ENCODE results near the gene BTNL3. TPM values are rescaled to one million over a fixed set of nuclear protein-coding genes. Genes with fewer than 3 reads are reported as not detected.

The BTNL3 gene
- total and polyA plus RNA-seq, 12 donors: 0.03 to 0.17 TPM; not detected in 10

DNA sequence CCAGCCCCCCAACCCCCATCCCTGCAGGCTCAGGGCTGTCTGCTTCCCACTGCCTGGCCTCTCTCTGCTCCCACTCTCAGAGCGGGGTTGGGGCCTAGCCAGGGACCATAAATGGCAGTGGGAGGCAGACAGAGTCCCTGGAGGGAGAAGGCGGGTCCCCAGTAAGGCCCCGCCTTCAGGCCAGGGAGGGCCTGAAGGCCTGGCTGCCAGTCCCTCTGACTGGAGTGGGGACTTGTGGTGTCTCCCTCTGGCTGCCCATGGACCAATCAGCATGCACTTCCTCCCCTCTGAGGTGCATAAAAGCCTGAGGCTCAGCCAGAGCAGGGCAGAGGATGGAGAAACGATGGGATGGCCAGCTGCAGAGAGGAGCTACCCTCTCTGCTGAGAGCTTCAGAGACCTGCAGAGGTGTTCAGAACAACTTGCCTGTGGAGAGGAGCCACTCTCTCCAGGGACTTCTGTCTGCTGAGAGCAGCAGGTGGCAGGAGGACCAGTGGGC is 48.8 kb downstream of the BTNL3 start:
- peak; percentile 40 for DNase-seq
- TF ChIP-seq, protein P1, sequence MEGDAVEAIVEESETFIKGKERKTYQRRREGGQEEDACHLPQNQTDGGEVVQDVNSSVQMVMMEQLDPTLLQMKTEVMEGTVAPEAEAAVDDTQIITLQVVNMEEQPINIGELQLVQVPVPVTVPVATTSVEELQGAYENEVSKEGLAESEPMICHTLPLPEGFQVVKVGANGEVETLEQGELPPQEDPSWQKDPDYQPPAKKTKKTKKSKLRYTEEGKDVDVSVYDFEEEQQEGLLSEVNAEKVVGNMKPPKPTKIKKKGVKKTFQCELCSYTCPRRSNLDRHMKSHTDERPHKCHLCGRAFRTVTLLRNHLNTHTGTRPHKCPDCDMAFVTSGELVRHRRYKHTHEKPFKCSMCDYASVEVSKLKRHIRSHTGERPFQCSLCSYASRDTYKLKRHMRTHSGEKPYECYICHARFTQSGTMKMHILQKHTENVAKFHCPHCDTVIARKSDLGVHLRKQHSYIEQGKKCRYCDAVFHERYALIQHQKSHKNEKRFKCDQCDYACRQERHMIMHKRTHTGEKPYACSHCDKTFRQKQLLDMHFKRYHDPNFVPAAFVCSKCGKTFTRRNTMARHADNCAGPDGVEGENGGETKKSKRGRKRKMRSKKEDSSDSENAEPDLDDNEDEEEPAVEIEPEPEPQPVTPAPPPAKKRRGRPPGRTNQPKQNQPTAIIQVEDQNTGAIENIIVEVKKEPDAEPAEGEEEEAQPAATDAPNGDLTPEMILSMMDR (IDR thresholded peaks at IDR 0.05): peak in 2 of 9 donors; percentile 14 to 16
- Histone ChIP-seq H3K36me3 (no peaks in the 10 kb centered on the region), H3K27ac (peak overlapping the region in 4 of 10 donors; percentile 39 to 92 (median 63)), H3K9me3 (peaks cover 0 to 7% (median 0%) of the 10 kb centered on the region in 11 donors), H3K4me1 (peaks cover 0 to 27% (median 0%) of the 10 kb centered on the region in 9 donors), H3K27me3 (peaks cover 0 to 44% (median 4%) of the 10 kb centered on the region in 7 donors), H3K4me3 (peak overlapping the region in 2 of 10 donors; percentile 14 to 37)
- 72% methylated on average over 4 of the region's 4 CpGs for WGBS, 2 donors
- peak; percentile 46 to 82 (median 78) for ATAC-seq
- intact Hi-C loops (cut with DNase I): loop anchor here in 1 of 10 donors (5.0 kb wide), 1 partner anchor 165 kb away; no protein-coding TSS in a partner anchor

DNA sequence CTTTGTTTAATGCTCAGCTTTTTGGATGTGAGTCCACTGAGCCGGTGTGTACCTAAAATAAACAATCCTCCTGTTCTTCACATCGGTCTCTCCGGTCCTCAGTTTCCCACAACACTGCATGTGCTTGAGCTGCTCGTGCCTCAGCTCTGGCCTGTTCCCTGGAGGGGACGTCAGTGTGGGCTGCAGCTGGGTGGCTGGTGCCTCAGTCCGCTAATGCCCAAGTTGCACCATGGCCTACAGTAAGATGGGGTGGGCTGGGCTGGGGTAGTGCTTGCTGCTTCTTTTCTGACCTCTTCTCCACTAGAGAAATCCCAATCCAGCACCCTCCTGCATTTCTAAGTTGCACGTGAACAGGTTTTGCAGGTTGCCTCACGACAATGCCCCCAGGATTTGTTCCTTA is 50.8 kb downstream of the BTNL3 start:
- H3K36me3 ChIP-seq: no peaks in the 10 kb centered on the region
- WGBS, 2 donors: 49 to 56% methylated on average over 8 of the region's 8 CpGs
- no peaks in the 10 kb centered on the region for H3K9me3 ChIP-seq
- ATAC-seq (no peak), DNase-seq (no peak)
- peak overlapping the region in 9 of 10 donors; percentile 40 to 62 (median 50) for H3K4me3 ChIP-seq
- TF ChIP-seq, protein P1 (IDR thresholded peaks at IDR 0.05): no peak
- peaks cover 0 to 43% (median 15%) of the 10 kb centered on the region in 7 donors for H3K27me3 ChIP-seq
- intact Hi-C loops (cut with DNase I): loop anchor here in 1 of 10 donors (5.0 kb wide), 1 partner anchor 167 kb away; no protein-coding TSS in a partner anchor
- H3K4me1 ChIP-seq: peaks cover 0 to 37% (median 0%) of the 10 kb centered on the region in 9 donors
- H3K27ac ChIP-seq: peak overlapping the region; percentile 63 to 92 (median 81)

DNA sequence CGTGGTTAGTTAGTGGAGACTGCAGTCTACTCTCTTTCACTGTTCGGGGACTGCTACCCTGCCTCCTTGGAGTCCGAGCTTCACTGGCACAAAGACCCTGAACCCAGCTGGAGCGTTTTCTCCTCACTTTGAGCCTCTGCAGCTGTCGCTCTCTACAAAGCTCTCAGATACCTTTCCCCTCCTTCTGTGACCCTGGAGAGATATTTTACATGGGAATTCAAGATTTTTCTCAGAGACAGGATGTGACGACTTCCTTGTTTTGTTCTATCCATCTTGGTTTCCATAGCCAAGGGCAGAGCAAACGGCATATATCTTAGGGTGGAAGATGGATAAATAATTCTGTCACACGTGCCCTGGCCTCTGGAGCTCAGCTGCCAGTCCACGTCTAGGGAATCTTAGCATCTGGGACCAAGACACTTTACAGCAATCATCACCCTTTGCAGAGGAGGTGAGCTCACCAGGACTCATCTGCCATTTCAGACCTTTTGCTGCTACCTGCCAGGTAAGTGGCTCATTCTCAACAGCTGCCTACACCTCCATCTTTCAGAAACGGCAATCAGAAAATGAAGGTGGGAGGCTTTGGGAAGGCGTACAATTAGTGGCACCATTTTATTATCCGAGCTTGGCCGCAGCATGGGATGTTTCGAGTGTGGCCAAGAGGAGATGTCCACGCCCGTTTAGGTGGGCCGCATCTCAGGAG is 51.4 kb downstream of the BTNL3 start, which contains the start of gene BTNL9:
BTNL9 (plus strand) TSS at position 336 of the 700 bp plus-strand sequence. CDS start 5,224 bp downstream, outside the sequence.
- Histone ChIP-seq H3K9me3 (no peaks in the 10 kb centered on the region), H3K27me3 (peaks cover 0 to 37% (median 18%) of the 10 kb centered on the region in 7 donors), H3K36me3 (no peaks in the 10 kb centered on the region), H3K4me3 (peak within 1 kb of the TSS; percentile 30 to 62 (median 49)), H3K27ac (peak within 1 kb of the TSS; percentile 64 to 92 (median 81)), H3K4me1 (peaks cover 0 to 43% (median under 1%) of the 10 kb centered on the region in 9 donors)
- intact Hi-C loops (cut with DNase I): loop anchor here in 5 of 10 donors (5.0 to 10.0 kb wide), 7 partner anchors 117 to 245 kb away; partner anchors contain the start of gene MGAT1 (in 1 of the 5)
- peak in 2 of 8 donors; percentile 12 to 13 for ATAC-seq
- 47 to 51% methylated on average over 17 of the region's 17 CpGs for WGBS, 2 donors
- TF ChIP-seq, protein P1 (IDR thresholded peaks at IDR 0.05): no peak
- DNase-seq: no peak

DNA sequence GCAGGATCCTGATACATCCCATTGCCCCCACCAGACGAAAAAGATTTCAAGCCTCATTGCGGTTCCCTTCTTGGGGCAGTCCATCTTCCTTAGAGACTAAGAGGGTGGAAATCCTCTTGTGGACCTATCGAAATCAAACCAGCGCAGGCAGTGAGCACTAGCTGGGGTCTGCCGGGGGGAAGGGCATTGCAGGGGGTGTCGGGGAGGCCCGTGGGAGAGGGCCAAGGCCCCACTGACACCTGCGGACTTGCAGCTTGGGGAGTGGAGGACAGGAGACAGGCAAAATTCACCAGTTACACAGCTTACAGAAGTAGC is 51.9 kb downstream of the BTNL3 start:
- DNase-seq (no peak), ATAC-seq (no peak)
- Histone ChIP-seq H3K36me3 (no peaks in the 10 kb centered on the region), H3K9me3 (no peaks in the 10 kb centered on the region), H3K27me3 (peaks cover 0 to 32% (median 22%) of the 10 kb centered on the region in 7 donors), H3K4me3 (peak overlapping the region; percentile 30 to 62 (median 49)), H3K4me1 (peaks cover 0 to 47% (median 5%) of the 10 kb centered on the region in 9 donors), H3K27ac (peak overlapping the region; percentile 64 to 92 (median 81))
- 66 to 67% methylated on average over 8 of the region's 8 CpGs for WGBS, 2 donors
- TF ChIP-seq, protein P1 (IDR thresholded peaks at IDR 0.05): no peak
- intact Hi-C loops (cut with DNase I): loop anchor here in 4 of 10 donors (5.0 to 10.0 kb wide), 7 partner anchors 117 to 246 kb away; partner anchors contain the start of gene MGAT1 (in 1 of the 4)

Data from heart right ventricle (tissue), 16 donors.